HFF-Myc (cell line): ENCODE measurements around the gene IQCM.

Experiments
- DNase-seq: peaks from one replicate; pipeline ENCODE4 v3.0.0-alpha.2; 2011; ENCODE audit warnings: low read depth; ENCODE audit errors: extremely low read depth
- H3K4me3 ChIP-seq: replicated peaks from 2 replicates; pipeline ENCODE4 v1.5.1; 2011; ENCODE audit warnings: low read depth, mild to moderate bottlenecking, control low read depth, low read length
- CTCF ChIP-seq: IDR thresholded peaks from 2 replicates; pipeline ENCODE4 v1.5.1; 2012; ENCODE audit warnings: mild to moderate bottlenecking, low read depth, low read length, control low read depth; ENCODE audit errors: missing control alignments

The IQCM gene

GRCh38 chr4:149795256-149795655, 20.4 kb downstream of the IQCM start:
- H3K4me3 ChIP-seq = no peak overlapping the region
- TF ChIP-seq CTCF = no peak
- no peak for DNase-seq

GRCh38 chr4:149794352-149794751, 21.3 kb downstream of the IQCM start:
- DNase-seq = no peak
- no peak for TF ChIP-seq CTCF
- no peak overlapping the region for H3K4me3 ChIP-seq

GRCh38 chr4:149793459-149793858, 22.2 kb downstream of the IQCM start:
- TF ChIP-seq CTCF = no peak
- H3K4me3 ChIP-seq = no peak overlapping the region
- no peak for DNase-seq

- TF ChIP-seq CTCF = no peak
- H3K4me3 ChIP-seq = no peak overlapping the region
- DNase-seq = no peak
Observed at GRCh38 chr4:149791851-149792250, 23.8 kb downstream of the IQCM start.

GRCh38 chr4:149790172-149790907, 25.3 kb downstream of the IQCM start:
- no peak for DNase-seq
- no peak overlapping the region for H3K4me3 ChIP-seq
- TF ChIP-seq CTCF = no peak

GRCh38 chr4:149788300-149788699, 27.3 kb downstream of the IQCM start:
- DNase-seq = no peak
- TF ChIP-seq CTCF = no peak

More at GRCh38 chr4:149788300-149788699, 27.3 kb downstream of the IQCM start:
- no peak overlapping the region for H3K4me3 ChIP-seq
